H1 (cell line): Measurements from ENCODE around the gene AUH. TPM values are rescaled to one million over a fixed set of nuclear protein-coding genes. Genes with fewer than 3 reads are reported as not detected.

Source experiments
- CTCF ChIA-PET: fragments of 300-600 bp; sonication (Branson Sonifier 250); formaldehyde crosslinking; loops from one replicate; lab custom pipeline; 2021; ENCODE audit not compliant: partially characterized antibody; lab: Charles Lee
- POLR2A ChIA-PET: fragments of 300-600 bp; sonication (Branson Sonifier 250); formaldehyde crosslinking; loops from one replicate; lab custom pipeline; 2021; ENCODE audit warnings: inconsistent platforms; ENCODE audit not compliant: partially characterized antibody; lab: Charles Lee
- DNase-seq, 2 experiments: peaks; one replicate each; pipeline versions ENCODE4 v3.0.0 to v3.0.0-alpha.2; 2010 to 2022; ENCODE audit warnings: low spot score in 2 of 2, low read depth in 1 of 2, mixed read lengths in 1 of 2
- FAIRE-seq: peaks from 2 replicates; lab custom pipeline; 2011; peaks lifted over from hg19 to GRCh38; lab: Jason Lieb, UNC
- H2AFZ ChIP-seq: 2 replicates; pipeline ENCODE4 v1.8.1; 2012; ENCODE audit warnings: low read length, inconsistent platforms
- H2AK5ac ChIP-seq: 2 replicates; pipeline ENCODE4 v1.6.1; 2013; ENCODE audit warnings: low read depth, low read length
- H2BK120ac ChIP-seq: replicated peaks from 2 replicates; pipeline ENCODE3; 2013; ENCODE audit warnings: low read depth, low read length, inconsistent platforms
- H2BK12ac ChIP-seq: 2 replicates; pipeline ENCODE4 v1.6.1; 2013; ENCODE audit warnings: low read depth, low read length
- H2BK15ac ChIP-seq: 2 replicates; pipeline ENCODE4 v1.6.1; 2013; ENCODE audit warnings: low read length
- H2BK20ac ChIP-seq: 2 replicates; pipeline ENCODE4 v1.6.1; 2013; ENCODE audit warnings: low read length
- H2BK5ac ChIP-seq: 2 replicates; pipeline ENCODE4 v1.6.1; 2013; ENCODE audit warnings: low read depth, low read length
- H3K14ac ChIP-seq: 2 replicates; pipeline ENCODE4 v1.6.1; 2013; ENCODE audit warnings: inconsistent platforms; ENCODE audit not compliant: insufficient read length
- H3K18ac ChIP-seq: 2 replicates; pipeline ENCODE4 v1.6.1; 2013; ENCODE audit warnings: low read length; ENCODE audit errors: extremely low read depth
- H3K23ac ChIP-seq: 2 replicates; pipeline ENCODE4 v1.6.1; 2013; ENCODE audit warnings: inconsistent platforms; ENCODE audit not compliant: insufficient read length
- H3K23me2 ChIP-seq: 2 replicates; pipeline ENCODE4 v1.6.1; 2013; ENCODE audit warnings: low read depth, low read length
- H3K27ac ChIP-seq: 2 replicates; pipeline ENCODE4 v1.6.1; 2011; ENCODE audit warnings: low read depth, low read length, inconsistent platforms
- H3K27me3 ChIP-seq, 4 experiments: replicated peaks in 1 of 4; 1 replicate in 1 of 4; 2 replicates in 3 of 4; pipeline versions ENCODE4 v1.6.1 to v1.8.1; 2011 to 2013; ENCODE audit warnings: low read length in 3 of 4, mild to moderate bottlenecking in 3 of 4, inconsistent platforms in 2 of 4, mixed read lengths in 2 of 4, moderate library complexity in 1 of 4; ENCODE audit not compliant: control insufficient read depth in 3 of 4, insufficient read depth in 3 of 4; ENCODE audit errors: extremely low read depth in 1 of 4
- H3K36me3 ChIP-seq, 4 experiments: 2 replicates each; pipeline versions ENCODE4 v1.6.1 to v1.8.1; 2011 to 2013; ENCODE audit warnings: mild to moderate bottlenecking in 4 of 4, low read length in 3 of 4, moderate library complexity in 2 of 4, control low read depth in 1 of 4, inconsistent platforms in 1 of 4; ENCODE audit not compliant: insufficient read depth in 4 of 4, control insufficient read depth in 2 of 4
- H3K4ac ChIP-seq: replicated peaks from 2 replicates; pipeline ENCODE3; 2013; ENCODE audit warnings: low read length, low read depth, mixed read lengths, inconsistent platforms; ENCODE audit not compliant: insufficient read length
- H3K4me1 ChIP-seq, 4 experiments: replicated peaks in 1 of 4; 1 replicate in 1 of 4; 2 replicates in 3 of 4; pipeline versions ENCODE4 v1.6.1 to v1.8.1; 2011 to 2013; ENCODE audit warnings: low read length in 3 of 4, inconsistent platforms in 2 of 4, mixed read lengths in 1 of 4; ENCODE audit not compliant: insufficient read depth in 4 of 4, control insufficient read depth in 3 of 4
- H3K4me2 ChIP-seq, 2 experiments: 2 replicates each; pipeline versions ENCODE4 v1.6.1 to v1.8.1; 2011 to 2013; ENCODE audit warnings: low read depth in 2 of 2, low read length in 2 of 2, control low read depth in 1 of 2, inconsistent platforms in 1 of 2, mild to moderate bottlenecking in 1 of 2; ENCODE audit not compliant: insufficient read depth in 1 of 2
- H3K4me3 ChIP-seq, 4 experiments: fragments of 200-600, 300-600 bp in 1 of 4; sonication (generic), shearing (Covaris generic), sonication (Bioruptor Twin) in 1 of 4; 2 replicates each; pipeline versions ENCODE4 v1.5.1 to v1.8.1; 2011 to 2016; ENCODE audit warnings: low read length in 4 of 4, low read depth in 3 of 4, control low read depth in 2 of 4, inconsistent platforms in 2 of 4, mild to moderate bottlenecking in 2 of 4, mixed read lengths in 1 of 4, moderate library complexity in 1 of 4; ENCODE audit not compliant: insufficient read depth in 2 of 4; ENCODE audit errors: extremely low read depth in 1 of 4
- H3K56ac ChIP-seq: replicated peaks from 2 replicates; pipeline ENCODE3; 2013; ENCODE audit warnings: low read depth, mild to moderate bottlenecking, mixed read lengths, low read length, inconsistent platforms; ENCODE audit not compliant: insufficient read length
- H3K79me1 ChIP-seq: 2 replicates; pipeline ENCODE4 v1.6.1; 2013; ENCODE audit warnings: low read depth, low read length, control low read depth
- H3K79me2 ChIP-seq, 2 experiments: 2 replicates each; pipeline versions ENCODE4 v1.6.1 to v1.8.1; 2012 to 2013; ENCODE audit warnings: low read length in 2 of 2, mild to moderate bottlenecking in 2 of 2, inconsistent platforms in 1 of 2; ENCODE audit not compliant: insufficient read depth in 2 of 2, control insufficient read depth in 1 of 2
- H3K9ac ChIP-seq, 4 experiments: replicated peaks in 1 of 4; 1 replicate in 1 of 4; 2 replicates in 3 of 4; pipeline versions ENCODE4 v1.6.1 to v1.8.1; 2011 to 2013; ENCODE audit warnings: low read depth in 3 of 4, low read length in 3 of 4, control low read depth in 2 of 4, mild to moderate bottlenecking in 2 of 4, moderate library complexity in 2 of 4, inconsistent platforms in 1 of 4; ENCODE audit errors: extremely low read depth in 1 of 4
- H3K9me3 ChIP-seq, 2 experiments: 2 replicates each; pipeline versions ENCODE4 v1.6.1 to v1.8.1; 2012 to 2013; ENCODE audit warnings: mild to moderate bottlenecking in 2 of 2, moderate library complexity in 2 of 2, control low read depth in 1 of 2, inconsistent platforms in 1 of 2, low read depth in 1 of 2, low read length in 1 of 2, mixed read lengths in 1 of 2; ENCODE audit not compliant: insufficient read depth in 2 of 2
- H4K20me1 ChIP-seq, 2 experiments: replicated peaks in 1 of 2; 2 replicates each; pipeline versions ENCODE3 to v1.8.1; 2011 to 2013; ENCODE audit warnings: inconsistent platforms in 2 of 2, low read length in 2 of 2, mild to moderate bottlenecking in 1 of 2; ENCODE audit not compliant: insufficient read depth in 2 of 2, control insufficient read depth in 1 of 2
- H4K5ac ChIP-seq: 2 replicates; pipeline ENCODE4 v1.6.1; 2013; ENCODE audit warnings: low read length, low read depth, mixed read lengths, inconsistent platforms; ENCODE audit not compliant: insufficient read length
- H4K8ac ChIP-seq: 2 replicates; pipeline ENCODE4 v1.8.0; 2013; ENCODE audit warnings: mild to moderate bottlenecking, moderate library complexity, low read length, inconsistent platforms; ENCODE audit not compliant: insufficient read depth; ENCODE audit errors: extremely low read depth
- H4K91ac ChIP-seq: replicated peaks from 2 replicates; pipeline ENCODE3; 2013; ENCODE audit warnings: low read length, mixed read lengths, inconsistent platforms; ENCODE audit not compliant: insufficient read length
- ATF2 ChIP-seq: IDR thresholded peaks from 2 replicates; pipeline ENCODE4 v1.6.1; 2012; ENCODE audit warnings: low read length, inconsistent platforms
- BACH1 ChIP-seq: IDR thresholded peaks from 2 replicates; pipeline ENCODE4 v1.6.1; 2012; ENCODE audit warnings: low read length, improper control_type of control experiment
- CBX5 ChIP-seq: fragments of 300-800, 300-1000 bp; sonication (generic); IDR thresholded peaks from 2 replicates; pipeline ENCODE4 v1.7.1; 2016; ENCODE audit warnings: antibody characterized with exemption, low read length, low read depth
- CREB1 ChIP-seq: IDR thresholded peaks from 2 replicates; pipeline ENCODE4 v1.6.1; 2012; ENCODE audit warnings: inconsistent platforms
- PHF8 ChIP-seq: fragments of 200-600 bp; sonication (generic); conservative IDR thresholded peaks from 2 replicates; pipeline ENCODE4 v1.7.1; 2012; ENCODE audit warnings: low read depth, mild to moderate bottlenecking, inconsistent platforms, low read length, moderate library complexity
- RAD21 ChIP-seq, 2 experiments: IDR thresholded peaks in 1 of 2; conservative IDR thresholded peaks in 1 of 2; 2 replicates each; pipeline ENCODE4 v1.6.1; 2011; ENCODE audit warnings: low read depth in 2 of 2, low read length in 2 of 2, improper control_type of control experiment in 1 of 2, inconsistent platforms in 1 of 2, mild to moderate bottlenecking in 1 of 2, moderate library complexity in 1 of 2
- RFX5 ChIP-seq: IDR thresholded peaks from 2 replicates; pipeline ENCODE4 v1.6.1; 2011; ENCODE audit warnings: low read depth, low read length, improper control_type of control experiment, borderline replicate concordance
- RNF2 ChIP-seq: fragments of 200-900, 300-1000 bp; sonication (generic); IDR thresholded peaks from 2 replicates; pipeline ENCODE4 v1.7.1; 2016; ENCODE audit warnings: borderline replicate concordance, low read depth, mild to moderate bottlenecking, antibody characterized with exemption, low read length; ENCODE audit not compliant: poor library complexity, severe bottlenecking; ENCODE audit errors: missing control alignments
- SAP30 ChIP-seq: fragments of 300-600 bp; sonication (generic); IDR thresholded peaks from 2 replicates; pipeline ENCODE4 v1.7.1; 2012; ENCODE audit warnings: low read length, moderate library complexity, mild to moderate bottlenecking, inconsistent platforms; ENCODE audit not compliant: insufficient read depth, insufficient replicate concordance
- SIRT6 ChIP-seq: IDR thresholded peaks from one replicate; pipeline ENCODE4 v1.7.1; 2012; ENCODE audit warnings: low read length, inconsistent platforms
- WGBS, 2 experiments: shearing (Covaris generic) in 1 of 2; methylation state at CpG; one replicate each; pipeline versions ENCODE4 v1.1.6 to v1.1.7; 2013 to 2015; ENCODE audit warnings: low lambda C conversion rate in 2 of 2, mixed read lengths in 2 of 2, inconsistent platforms in 1 of 2, low coverage in 1 of 2, missing lambda C conversion rate in 1 of 2; ENCODE audit not compliant: insufficient replicate concordance in 2 of 2, insufficient coverage in 1 of 2, insufficient read length in 1 of 2; ENCODE audit errors: extremely low coverage in 1 of 2, missing lambda C conversion rate in 1 of 2; 5-methylcytosine and 5-hydroxymethylcytosine counted together
- polyA plus RNA-seq, 7 experiments: library from polyadenylated mRNA; depleted of rRNA in 3 of 7; stranded (reverse) in 5 of 7; unstranded in 2 of 7; fragments of >200 nt in 5 of 7; fragments of 200-250 nt in 2 of 7; gene quantifications; 1 replicate in 5 of 7; 2 replicates in 1 of 7; 4 replicates in 1 of 7; pipeline versions ENCODE4 v1.2.1 to v1.2.3, GENCODE V29; 2011 to 2013; ENCODE audit warnings: missing spikeins in 2 of 7, mixed read lengths in 2 of 7
- total RNA-seq: library from RNA; stranded (reverse); fragmentation: NEBNext Ultra II Directional; extraction: Animal tissue kit (Norgen Biotek cat#: 25700); gene quantifications from 2 replicates; pipeline ENCODE4 v1.2.1, GENCODE V29; 2021

The AUH gene
- total and polyA plus RNA-seq, 2 of the 8 experiments (the other 6 are each of a cell fraction or from before 2014, with no cell fraction given) = 5.8 to 21.9 TPM

DNA sequence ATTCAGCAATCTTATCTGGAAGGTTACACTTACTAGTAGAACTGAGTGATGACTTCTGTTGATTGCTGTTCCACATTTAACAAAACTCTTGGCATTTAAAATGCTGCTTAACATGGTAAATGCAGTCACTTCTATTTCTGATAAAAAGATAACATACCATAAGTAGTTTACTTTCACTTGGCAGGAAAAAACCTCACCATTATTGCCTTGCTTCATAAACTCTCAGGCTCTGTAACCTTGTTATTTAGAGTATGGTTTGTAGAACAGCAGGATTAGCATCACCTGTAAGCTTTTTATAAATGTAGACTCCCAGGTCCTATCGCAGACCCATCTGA is 55.5 kb downstream of the AUH start:
- H3K4me2 ChIP-seq = no peak overlapping the region
- peaks cover 0 to 2% (median 0%) of the 10 kb centered on the region in 4 experiments; a peak in 1 of 8 replicates for H3K36me3 ChIP-seq
- H4K8ac ChIP-seq = no peak overlapping the region
- H3K4me3 ChIP-seq = no peak overlapping the region
- H2AFZ ChIP-seq = no peak overlapping the region
- no peaks in the 10 kb centered on the region for H3K9me3 ChIP-seq
- H2BK120ac ChIP-seq = no peak overlapping the region
- H2AK5ac ChIP-seq = no peak overlapping the region
- peaks cover 0 to 4% (median 1%) of the 10 kb centered on the region in 4 experiments; a peak in 1 of 7 replicates for H3K4me1 ChIP-seq
- H3K23me2 ChIP-seq = no peaks in the 10 kb centered on the region
- no peak overlapping the region for H4K91ac ChIP-seq
- POLR2A ChIA-PET = no interaction called here
- H3K23ac ChIP-seq = no peak overlapping the region
- no peak overlapping the region for H3K4ac ChIP-seq
- CTCF ChIA-PET = no interaction called here
- H4K5ac ChIP-seq = no peak overlapping the region
- H3K27ac ChIP-seq = no peak overlapping the region
- no peak for TF ChIP-seq CBX5
- TF ChIP-seq RAD21 (IDR thresholded peaks at IDR 0.05 in 1 of 2, conservative IDR thresholded peaks at IDR 0.05 in 1 of 2; ENCODE audit: low read depth in 2 of 2, low read length in 2 of 2) = no peak
- TF ChIP-seq RNF2 = no peak
- no peak for TF ChIP-seq SAP30
- TF ChIP-seq SIRT6 = no peak
- no peak for TF ChIP-seq PHF8
- TF ChIP-seq BACH1 = no peak
- TF ChIP-seq ATF2 = no peak
- no peak for TF ChIP-seq CREB1
- no peak for TF ChIP-seq RFX5
- no peak overlapping the region for H3K14ac ChIP-seq
- DNase-seq = no peak
- H4K20me1 ChIP-seq = peaks cover 0 to 3% of the 10 kb centered on the region in 2 experiments
- peaks cover 6% of the 10 kb centered on the region; the same call in 1 of the 2 replicates for H3K79me1 ChIP-seq
- FAIRE-seq = no peak
- no peak overlapping the region for H2BK12ac ChIP-seq
- H3K9ac ChIP-seq = no peak overlapping the region
- H3K27me3 ChIP-seq = no peaks in the 10 kb centered on the region
- no peak overlapping the region for H3K56ac ChIP-seq
- 91% methylated on average over 1 of the region's 1 CpG; no CpG with 5 or more reads in 1 of the 2 experiments for WGBS, 2 experiments
- no peak overlapping the region for H2BK5ac ChIP-seq
- H3K18ac ChIP-seq = no peak overlapping the region
- no peak overlapping the region for H2BK20ac ChIP-seq
- H2BK15ac ChIP-seq = no peak overlapping the region
- peaks cover 0 to 3% of the 10 kb centered on the region in 2 experiments; a peak in 1 of 4 replicates for H3K79me2 ChIP-seq
